Lung (tissue), 12 donors: ENCODE results near the gene RRAGD. TPM values are rescaled to one million over a fixed set of nuclear protein-coding genes. Genes with fewer than 3 reads are reported as not detected.
"Not testable (repeated sequence)": the region's sequence is repeated elsewhere in the genome, so short reads cannot be mapped to it uniquely, and the experiment has no call there.

ENCODE experiments used
- ATAC-seq: fragments of 200-7000 bp; cut with Tn5 transposase; one replicate; pipeline ENCODE4 v1.9.1; 2020; ENCODE audit warnings: moderate number of reproducible peaks; ENCODE audit not compliant: insufficient read depth, low FRiP score
- DNase-seq, 3 donors: peaks; one replicate each; pipeline ENCODE4 v3.0.0-alpha.2; 2013 to 2017
- H3K27ac ChIP-seq, 2 donors: one replicate each; pipeline ENCODE4 v1.5.1; 2013; ENCODE audit warnings: mild to moderate bottlenecking in 2 of 2, moderate library complexity in 2 of 2, control low read depth in 1 of 2, inconsistent platforms in 1 of 2, low read depth in 1 of 2, low read length in 1 of 2
- H3K27me3 ChIP-seq, 3 donors: one replicate each; pipeline ENCODE4 v1.5.1; 2013; ENCODE audit warnings: low read length in 2 of 3; ENCODE audit not compliant: control insufficient read depth in 3 of 3, insufficient read depth in 3 of 3
- H3K36me3 ChIP-seq, 4 donors: one replicate each; pipeline ENCODE4 v1.5.1; 2013; ENCODE audit warnings: low read length in 4 of 4, mild to moderate bottlenecking in 1 of 4, moderate library complexity in 1 of 4; ENCODE audit not compliant: control insufficient read depth in 4 of 4, insufficient read depth in 4 of 4
- H3K4me1 ChIP-seq, 5 donors: one replicate each; pipeline ENCODE4 v1.5.1; 2013; ENCODE audit warnings: low read length in 5 of 5, mild to moderate bottlenecking in 2 of 5, moderate library complexity in 1 of 5; ENCODE audit not compliant: control insufficient read depth in 5 of 5, insufficient read depth in 5 of 5
- H3K4me3 ChIP-seq: one replicate; pipeline ENCODE4 v1.5.1; 2013; ENCODE audit warnings: mild to moderate bottlenecking, control low read depth, moderate library complexity
- H3K9ac ChIP-seq, 2 donors: one replicate each; pipeline ENCODE4 v1.5.1; 2013; ENCODE audit warnings: low read length in 2 of 2, control low read depth in 1 of 2; ENCODE audit not compliant: insufficient read depth in 1 of 2
- H3K9me3 ChIP-seq, 4 donors: one replicate each; pipeline ENCODE4 v1.5.1; 2013; ENCODE audit warnings: low read length in 3 of 4, mild to moderate bottlenecking in 1 of 4, moderate library complexity in 1 of 4; ENCODE audit not compliant: control insufficient read depth in 4 of 4, insufficient read depth in 3 of 4
- CTCF ChIP-seq: IDR thresholded peaks from 2 replicates; pipeline ENCODE4 v1.5.1; 2012; ENCODE audit warnings: mild to moderate bottlenecking; ENCODE audit errors: control extremely low read depth, extremely low read depth
- WGBS, 2 donors: extraction: QIAGEN DNeasy Blood & Tissue Kit; methylation state at CpG; one replicate each; pipeline ENCODE4 v1.1.7; 2013; 5-methylcytosine and 5-hydroxymethylcytosine counted together
- polyA plus RNA-seq, 2 donors: library from polyadenylated mRNA; stranded (reverse); fragments of 200-250 nt; gene quantifications; one replicate each; pipeline ENCODE4 v1.2.1, GENCODE V29; 2013
- total RNA-seq, 2 donors: library from RNA; depleted of rRNA in 1 of 2; stranded (reverse); fragments of >200 nt in 1 of 2; gene quantifications; one replicate each; pipeline ENCODE4 v1.2.1, GENCODE V29; 2014 to 2021
- donor health status: control.
- donor health status: control.
- donor health status: Bipolar disorder and iron deficiency.
- donor health status: healthy.
- donor health status: DM: yes; HTN: yes; CAD: no.

Gene RRAGD
- total and polyA plus RNA-seq, 4 donors: 12.7 to 40.2 (median 16.8) TPM

- Histone ChIP-seq H3K4me1 (peaks cover 0 to 5% (median 0%) of the 10 kb centered on the region in 5 donors), H3K4me3 (no peak overlapping the region), H3K9me3 (no peaks in the 10 kb centered on the region), H3K27me3 (no peaks in the 10 kb centered on the region), H3K36me3 (no peaks in the 10 kb centered on the region), H3K9ac (no peak overlapping the region), H3K27ac (peak overlapping the region in 1 of 2 donors; percentile 33)
- ATAC-seq (peak; percentile 56), DNase-seq (no peak)
- WGBS, 2 donors: 35 to 61% methylated on average over 6 of the region's 6 CpGs
- TF ChIP-seq CTCF: no peak
Measured at GRCh38 chr6:89400912-89401399, 11.1 kb downstream of the RRAGD start.

- Histone ChIP-seq H3K4me1 (peaks cover 0 to 5% (median 0%) of the 10 kb centered on the region in 5 donors), H3K36me3 (no peaks in the 10 kb centered on the region), H3K27ac (no peak overlapping the region), H3K27me3 (no peaks in the 10 kb centered on the region), H3K9ac (no peak overlapping the region), H3K4me3 (no peak overlapping the region), H3K9me3 (no peaks in the 10 kb centered on the region)
- DNase-seq (no peak), ATAC-seq (no peak)
- WGBS, 2 donors: 96 to 99% methylated on average over 3 of the region's 3 CpGs
- no peak for TF ChIP-seq CTCF
Measured at GRCh38 chr6:89400050-89400449, 12.0 kb downstream of the RRAGD start.

- no peak overlapping the region for H3K9ac ChIP-seq
- H3K27ac ChIP-seq: no peak overlapping the region
- H3K9me3 ChIP-seq: no peaks in the 10 kb centered on the region
- H3K27me3 ChIP-seq: no peaks in the 10 kb centered on the region
- 84 to 90% methylated on average over 7 of the region's 7 CpGs for WGBS, 2 donors
- H3K36me3 ChIP-seq: no peaks in the 10 kb centered on the region
- H3K4me1 ChIP-seq: peaks cover 0 to 3% (median 0%) of the 10 kb centered on the region in 5 donors
- ATAC-seq: no peak
- no peak overlapping the region for H3K4me3 ChIP-seq
- TF ChIP-seq CTCF: no peak
- peak; percentile 36 to 72 (median 63) for DNase-seq
Measured at GRCh38 chr6:89398762-89399525, 13.1 kb downstream of the RRAGD start.

- DNase-seq, H3K27ac ChIP-seq, H3K27me3 ChIP-seq, H3K9me3 ChIP-seq, H3K36me3 ChIP-seq, H3K4me1 ChIP-seq, H3K4me3 ChIP-seq, H3K9ac ChIP-seq, ATAC-seq: not testable (repeated sequence)
- 79 to 85% methylated on average over 4 of the region's 4 CpGs for WGBS, 2 donors
Measured at GRCh38 chr6:89397884-89398283, 14.2 kb downstream of the RRAGD start.
